ENCODE measurements around the gene ANO3. TPM values are rescaled to one million over a fixed set of nuclear protein-coding genes. Genes with fewer than 3 reads are reported as not detected.

The ANO3 gene
- total and polyA plus RNA-seq, 3 experiments from 2014 or later: not detected

DNA sequence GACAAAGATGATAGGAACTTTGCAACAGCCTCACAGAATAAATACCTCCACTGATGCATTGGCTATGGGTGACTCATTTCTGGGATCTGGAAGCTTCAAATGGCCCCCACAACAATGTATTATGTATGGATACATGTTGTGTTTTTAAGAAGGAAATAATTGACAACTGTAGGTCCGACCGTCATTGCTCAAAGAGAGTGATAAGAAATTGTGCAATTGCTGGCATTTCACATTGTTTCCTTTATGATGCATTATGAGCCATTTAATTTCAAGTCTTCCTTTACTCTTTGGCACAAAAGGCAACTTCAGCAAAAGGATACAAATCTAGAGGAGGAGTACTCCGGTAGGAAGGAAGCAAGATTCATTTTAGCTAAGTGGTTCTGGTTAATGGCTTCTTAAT is 2.0 kb downstream of the ANO3 start:
- ChIA-PET CTCF (no interaction called here), POLR2A (no interaction called here)
- no peaks in the 10 kb centered on the region for H3K27me3 Mint-ChIP-seq
- DNase-seq: no peak
- H3K4me1 Mint-ChIP-seq: no peaks in the 10 kb centered on the region
- no peaks in the 10 kb centered on the region for H3K9me3 ChIP-seq (ENCODE audit: low read length)
- no peak overlapping the region for H3K4me3 ChIP-seq (ENCODE audit: low read length)
- no peaks in the 10 kb centered on the region for H3K4me1 ChIP-seq (ENCODE audit: insufficient read depth, low read length)
- H3K36me3 ChIP-seq (ENCODE audit: insufficient read depth, low read length): no peaks in the 10 kb centered on the region
- H3K27ac Mint-ChIP-seq: no peak overlapping the region
- H3K27me3 ChIP-seq (ENCODE audit: insufficient read depth, low read length, poor library complexity, severe bottlenecking): no peaks in the 10 kb centered on the region
- H3K36me3 Mint-ChIP-seq: no peaks in the 10 kb centered on the region
- H3K4me3 Mint-ChIP-seq: no peak overlapping the region
- H3K27ac ChIP-seq (ENCODE audit: low read depth, low read length): no peak overlapping the region
- H3K9me3 Mint-ChIP-seq: peaks cover 4 to 8% (median 7%) of the 10 kb centered on the region in 5 donors

DNA sequence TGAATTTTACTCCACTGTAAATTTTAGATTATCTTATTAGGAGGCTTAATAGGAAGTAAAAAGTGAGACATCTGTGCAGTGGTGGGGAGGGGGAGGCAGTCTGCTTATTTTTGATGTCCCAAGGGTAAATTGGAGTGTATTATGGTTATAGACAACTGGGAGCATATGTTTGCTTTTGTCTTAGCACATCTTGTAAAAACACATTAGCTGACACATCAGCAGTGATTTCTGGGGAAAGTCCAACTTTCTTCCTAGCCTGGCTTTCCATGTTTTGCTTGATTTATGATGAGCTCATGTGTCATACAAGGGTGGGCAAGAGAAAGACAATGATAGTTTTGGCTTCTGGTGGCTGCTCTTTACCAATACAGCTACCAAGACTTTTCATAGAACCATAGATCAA is 4.0 kb downstream of the ANO3 start:
- H3K4me1 Mint-ChIP-seq: no peaks in the 10 kb centered on the region
- no peaks in the 10 kb centered on the region for H3K36me3 Mint-ChIP-seq
- DNase-seq: no peak
- H3K36me3 ChIP-seq (ENCODE audit: insufficient read depth, low read length): no peaks in the 10 kb centered on the region
- H3K27ac ChIP-seq (ENCODE audit: low read depth, low read length): no peak overlapping the region
- no peaks in the 10 kb centered on the region for H3K4me1 ChIP-seq (ENCODE audit: insufficient read depth, low read length)
- CTCF ChIA-PET: no interaction called here
- no peaks in the 10 kb centered on the region for H3K27me3 ChIP-seq (ENCODE audit: insufficient read depth, low read length, poor library complexity, severe bottlenecking)
- no peak overlapping the region for H3K4me3 ChIP-seq (ENCODE audit: low read length)
- H3K27me3 Mint-ChIP-seq: no peaks in the 10 kb centered on the region
- no peak overlapping the region for H3K27ac Mint-ChIP-seq
- POLR2A ChIA-PET: no interaction called here
- peaks cover 2 to 11% (median 7%) of the 10 kb centered on the region in 5 donors for H3K9me3 Mint-ChIP-seq
- H3K4me3 Mint-ChIP-seq: no peak overlapping the region
- no peaks in the 10 kb centered on the region for H3K9me3 ChIP-seq (ENCODE audit: low read length)

DNA sequence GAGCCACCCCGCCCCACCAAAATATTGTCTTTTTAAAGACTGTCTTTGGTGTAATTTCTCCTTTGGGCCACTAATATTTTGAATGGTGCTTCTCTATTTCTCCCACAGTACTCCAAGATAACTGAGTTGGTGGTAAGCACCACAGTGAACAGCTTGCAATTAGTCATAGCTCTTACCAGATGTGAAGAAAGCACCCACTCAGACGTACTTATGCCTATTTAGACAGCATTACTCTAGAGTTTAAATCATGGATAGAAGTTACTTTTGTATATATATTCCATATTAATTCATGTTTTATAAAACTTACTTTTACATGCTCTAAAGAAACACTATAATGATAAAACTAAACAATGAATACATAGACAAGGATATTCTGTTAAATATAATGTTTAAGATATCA is 12.7 kb downstream of the ANO3 start:
- Mint-ChIP-seq H3K4me1 (no peaks in the 10 kb centered on the region), H3K9me3 (peaks cover 1 to 18% (median 7%) of the 10 kb centered on the region in 5 donors), H3K27me3 (no peaks in the 10 kb centered on the region), H3K36me3 (no peaks in the 10 kb centered on the region), H3K27ac (no peak overlapping the region), H3K4me3 (no peak overlapping the region)
- no peaks in the 10 kb centered on the region for H3K4me1 ChIP-seq (ENCODE audit: insufficient read depth, low read length)
- H3K36me3 ChIP-seq (ENCODE audit: insufficient read depth, low read length): no peaks in the 10 kb centered on the region
- H3K9me3 ChIP-seq (ENCODE audit: low read length): no peaks in the 10 kb centered on the region
- no peak overlapping the region for H3K4me3 ChIP-seq (ENCODE audit: low read length)
- ChIA-PET CTCF (no interaction called here), POLR2A (no interaction called here)
- H3K27ac ChIP-seq (ENCODE audit: low read depth, low read length): no peak overlapping the region
- no peak for DNase-seq
- no peaks in the 10 kb centered on the region for H3K27me3 ChIP-seq (ENCODE audit: insufficient read depth, low read length, poor library complexity, severe bottlenecking)

DNA sequence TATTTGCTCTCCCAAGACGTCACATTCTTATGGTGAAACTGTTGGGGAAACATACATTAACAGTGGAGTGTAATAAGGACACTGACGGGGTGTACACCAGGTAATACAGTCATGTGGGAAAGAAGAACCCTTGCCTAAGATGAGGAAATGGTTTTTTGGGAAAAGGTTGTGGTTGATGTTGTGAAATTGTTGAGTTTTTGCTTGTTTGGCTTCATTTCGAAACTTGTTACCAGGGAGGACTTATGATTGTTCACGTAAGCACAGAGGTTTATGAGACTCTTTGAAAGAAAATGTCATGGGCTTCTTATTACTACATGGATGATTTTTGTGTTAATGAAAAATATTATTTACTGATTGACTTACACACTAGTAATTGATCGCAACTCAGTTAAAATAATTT is 16.8 kb downstream of the ANO3 start:
- Histone ChIP-seq H3K4me3 (ENCODE audit: low read length) (no peak overlapping the region), H3K9me3 (ENCODE audit: low read length) (no peaks in the 10 kb centered on the region), H3K4me1 (ENCODE audit: insufficient read depth, low read length) (no peaks in the 10 kb centered on the region), H3K36me3 (ENCODE audit: insufficient read depth, low read length) (no peaks in the 10 kb centered on the region), H3K27ac (ENCODE audit: low read depth, low read length) (no peak overlapping the region), H3K27me3 (ENCODE audit: insufficient read depth, low read length, poor library complexity, severe bottlenecking) (no peaks in the 10 kb centered on the region)
- Mint-ChIP-seq H3K4me1 (no peaks in the 10 kb centered on the region), H3K27ac (no peak overlapping the region), H3K36me3 (no peaks in the 10 kb centered on the region), H3K27me3 (no peaks in the 10 kb centered on the region), H3K4me3 (no peak overlapping the region), H3K9me3 (peaks cover 0 to 20% (median 8%) of the 10 kb centered on the region in 5 donors)
- ChIA-PET POLR2A (no interaction called here), CTCF (no interaction called here)
- no peak for DNase-seq

DNA sequence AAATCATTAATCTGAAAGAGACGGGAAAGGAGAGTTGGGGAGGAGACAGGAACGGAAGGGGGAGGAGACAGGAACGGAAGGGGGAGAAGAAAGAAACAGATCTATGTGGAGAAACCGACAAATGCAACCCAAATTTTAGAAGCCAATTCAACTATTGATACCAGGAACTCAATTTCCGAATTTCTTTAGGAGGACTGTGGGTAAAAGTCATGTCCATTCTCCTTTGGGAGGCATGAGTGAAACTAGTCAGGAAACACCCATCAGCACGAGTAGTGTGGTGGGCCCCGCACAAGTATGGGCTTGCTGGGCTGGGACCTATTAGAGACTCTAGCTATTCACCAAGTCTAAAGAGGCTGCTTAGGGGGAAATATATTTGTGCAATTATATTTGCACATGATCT is 18.1 kb downstream of the ANO3 start:
- ChIA-PET POLR2A (no interaction called here), CTCF (no interaction called here)
- Mint-ChIP-seq H3K36me3 (no peaks in the 10 kb centered on the region), H3K4me1 (no peaks in the 10 kb centered on the region), H3K27ac (no peak overlapping the region), H3K4me3 (no peak overlapping the region), H3K9me3 (peaks cover 0 to 20% (median 8%) of the 10 kb centered on the region in 5 donors), H3K27me3 (no peaks in the 10 kb centered on the region)
- Histone ChIP-seq H3K27me3 (ENCODE audit: insufficient read depth, low read length, poor library complexity, severe bottlenecking) (no peaks in the 10 kb centered on the region), H3K9me3 (ENCODE audit: low read length) (no peaks in the 10 kb centered on the region), H3K4me3 (ENCODE audit: low read length) (no peak overlapping the region), H3K4me1 (ENCODE audit: insufficient read depth, low read length) (no peaks in the 10 kb centered on the region), H3K27ac (ENCODE audit: low read depth, low read length) (no peak overlapping the region), H3K36me3 (ENCODE audit: insufficient read depth, low read length) (no peaks in the 10 kb centered on the region)
- no peak for DNase-seq

DNA sequence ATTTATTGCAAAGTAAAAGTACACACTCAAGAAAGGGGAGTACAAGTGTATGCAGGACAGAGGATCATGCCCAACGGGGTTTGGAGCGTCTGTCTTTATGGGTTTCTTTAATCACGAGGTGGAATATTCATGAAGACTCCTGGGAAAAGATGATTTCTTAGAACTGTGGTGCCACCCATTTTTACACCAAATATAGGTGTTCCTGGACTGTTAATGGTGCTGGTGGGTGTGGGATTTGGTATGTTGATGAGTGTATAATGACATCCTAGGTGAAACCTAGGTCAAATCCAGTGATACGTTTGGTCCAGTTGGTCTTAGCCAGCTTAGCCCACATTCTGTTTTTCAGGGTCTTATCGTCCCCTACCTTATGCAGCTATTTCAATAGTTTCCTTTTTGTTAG is 21.1 kb downstream of the ANO3 start:
- no peaks in the 10 kb centered on the region for H3K4me1 ChIP-seq (ENCODE audit: insufficient read depth, low read length)
- peaks cover 0 to 19% (median 4%) of the 10 kb centered on the region in 5 donors for H3K9me3 Mint-ChIP-seq
- H3K4me3 Mint-ChIP-seq: no peak overlapping the region
- no peaks in the 10 kb centered on the region for H3K27me3 ChIP-seq (ENCODE audit: insufficient read depth, low read length, poor library complexity, severe bottlenecking)
- ChIA-PET POLR2A (no interaction called here), CTCF (no interaction called here)
- no peak overlapping the region for H3K4me3 ChIP-seq (ENCODE audit: low read length)
- no peaks in the 10 kb centered on the region for H3K27me3 Mint-ChIP-seq
- no peaks in the 10 kb centered on the region for H3K36me3 Mint-ChIP-seq
- no peak overlapping the region for H3K27ac Mint-ChIP-seq
- no peak for DNase-seq
- H3K4me1 Mint-ChIP-seq: no peaks in the 10 kb centered on the region
- no peak overlapping the region for H3K27ac ChIP-seq (ENCODE audit: low read depth, low read length)
- H3K9me3 ChIP-seq (ENCODE audit: low read length): no peaks in the 10 kb centered on the region
- H3K36me3 ChIP-seq (ENCODE audit: insufficient read depth, low read length): no peaks in the 10 kb centered on the region

DNA sequence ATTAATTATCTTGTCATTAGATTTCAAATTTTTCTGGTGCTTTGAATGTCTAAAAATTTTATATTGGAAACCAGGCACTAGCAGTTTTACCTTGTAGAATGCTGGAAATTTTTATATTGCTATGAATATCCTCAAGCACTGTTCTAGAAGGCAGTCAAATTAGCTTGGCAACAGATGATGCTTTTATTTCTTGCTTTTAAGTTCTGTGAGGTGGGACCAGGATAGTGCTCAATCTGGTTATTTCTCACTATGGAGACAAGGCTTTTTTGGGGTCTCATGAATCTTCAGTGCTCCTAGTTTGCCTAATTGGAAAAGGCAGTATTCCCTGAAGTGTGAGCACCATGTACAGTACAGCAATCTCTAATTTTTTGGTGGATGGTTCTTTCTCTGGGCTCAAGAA is 27.1 kb downstream of the ANO3 start:
- Mint-ChIP-seq H3K27ac (no peak overlapping the region), H3K9me3 (peaks cover 2 to 17% (median 6%) of the 10 kb centered on the region in 5 donors), H3K36me3 (no peaks in the 10 kb centered on the region), H3K4me3 (no peak overlapping the region), H3K27me3 (no peaks in the 10 kb centered on the region), H3K4me1 (no peaks in the 10 kb centered on the region)
- no peaks in the 10 kb centered on the region for H3K27me3 ChIP-seq (ENCODE audit: insufficient read depth, low read length, poor library complexity, severe bottlenecking)
- no peaks in the 10 kb centered on the region for H3K4me1 ChIP-seq (ENCODE audit: insufficient read depth, low read length)
- DNase-seq: no peak
- H3K4me3 ChIP-seq (ENCODE audit: low read length): no peak overlapping the region
- H3K27ac ChIP-seq (ENCODE audit: low read depth, low read length): no peak overlapping the region
- no peaks in the 10 kb centered on the region for H3K36me3 ChIP-seq (ENCODE audit: insufficient read depth, low read length)
- no peaks in the 10 kb centered on the region for H3K9me3 ChIP-seq (ENCODE audit: low read length)
- ChIA-PET CTCF (no interaction called here), POLR2A (no interaction called here)

DNA sequence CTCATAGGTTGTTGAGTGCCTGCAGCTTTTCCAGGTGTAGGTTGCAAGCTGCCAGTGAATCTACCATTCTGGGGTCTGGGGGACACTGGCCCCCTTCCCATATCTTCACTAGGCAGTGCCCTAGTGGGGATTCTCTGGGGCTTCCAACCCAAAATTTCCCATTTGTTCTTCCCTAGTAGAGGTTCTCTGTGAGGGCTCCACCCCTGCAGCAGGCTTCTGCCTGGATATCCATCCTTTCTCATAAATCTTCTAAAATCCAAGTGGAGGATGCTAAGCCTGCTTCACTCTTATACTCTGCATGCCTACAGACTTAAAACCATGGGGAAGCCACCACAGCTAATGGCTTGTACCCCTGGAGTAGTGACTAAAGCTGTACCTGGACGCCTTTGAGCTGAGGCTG is 33.4 kb downstream of the ANO3 start:
- no peaks in the 10 kb centered on the region for H3K9me3 ChIP-seq (ENCODE audit: low read length)
- Mint-ChIP-seq H3K4me3 (no peak overlapping the region), H3K36me3 (no peaks in the 10 kb centered on the region), H3K27ac (no peak overlapping the region), H3K27me3 (no peaks in the 10 kb centered on the region), H3K9me3 (peaks cover 11 to 37% (median 21%) of the 10 kb centered on the region in 5 donors), H3K4me1 (no peaks in the 10 kb centered on the region)
- no peak overlapping the region for H3K27ac ChIP-seq (ENCODE audit: low read depth, low read length)
- no peaks in the 10 kb centered on the region for H3K27me3 ChIP-seq (ENCODE audit: insufficient read depth, low read length, poor library complexity, severe bottlenecking)
- POLR2A ChIA-PET: no interaction called here
- H3K36me3 ChIP-seq (ENCODE audit: insufficient read depth, low read length): no peaks in the 10 kb centered on the region
- CTCF ChIA-PET: no interaction called here
- no peaks in the 10 kb centered on the region for H3K4me1 ChIP-seq (ENCODE audit: insufficient read depth, low read length)
- DNase-seq: no peak
- H3K4me3 ChIP-seq (ENCODE audit: low read length): no peak overlapping the region

DNA sequence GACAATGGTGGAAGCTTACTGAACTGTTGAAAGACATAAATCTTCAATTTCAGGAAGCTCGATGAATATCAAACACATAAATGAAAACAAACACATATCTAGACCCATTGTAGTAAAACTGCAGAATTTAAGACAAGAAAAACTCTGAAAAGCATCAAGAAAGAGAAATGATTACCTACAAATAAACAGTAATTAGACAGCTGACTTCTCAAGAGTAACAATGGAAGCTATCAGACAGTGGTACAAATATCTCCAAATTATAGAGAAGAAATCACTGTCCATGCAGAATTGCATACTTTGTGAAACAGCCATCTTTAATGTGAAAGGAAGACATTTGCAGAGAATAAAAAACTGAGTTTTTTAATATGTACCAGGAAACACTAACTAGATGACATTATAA is 45.7 kb downstream of the ANO3 start:
- ChIA-PET CTCF (no interaction called here), POLR2A (no interaction called here)
- Mint-ChIP-seq H3K36me3 (no peaks in the 10 kb centered on the region), H3K27me3 (no peaks in the 10 kb centered on the region), H3K27ac (no peak overlapping the region), H3K9me3 (peaks cover 7 to 37% (median 14%) of the 10 kb centered on the region in 5 donors), H3K4me3 (no peak overlapping the region), H3K4me1 (no peaks in the 10 kb centered on the region)
- H3K4me1 ChIP-seq (ENCODE audit: insufficient read depth, low read length): no peaks in the 10 kb centered on the region
- no peaks in the 10 kb centered on the region for H3K27me3 ChIP-seq (ENCODE audit: insufficient read depth, low read length, poor library complexity, severe bottlenecking)
- H3K9me3 ChIP-seq (ENCODE audit: low read length): no peaks in the 10 kb centered on the region
- no peak for DNase-seq
- no peak overlapping the region for H3K27ac ChIP-seq (ENCODE audit: low read depth, low read length)
- H3K4me3 ChIP-seq (ENCODE audit: low read length): no peak overlapping the region
- H3K36me3 ChIP-seq (ENCODE audit: insufficient read depth, low read length): no peaks in the 10 kb centered on the region
